Stimulated activated CD4-positive, alpha-beta T cell treated with anti-CD3 and anti-CD28 coated beads, Interleukin-1b, Interleukin-23, amount 100 ng/mL, for 1 hour (primary cell): ENCODE data around the gene LRRC1.

Source experiments
- DNase-seq, 2 donors: peaks; one replicate each; pipeline ENCODE4 v3.0.0-alpha.2; 2020; ENCODE audit warnings: low read depth in 2 of 2

The LRRC1 gene

GRCh38 chr6:53924821-53925422 lies 130.1 kb downstream of the LRRC1 start:
- DNase-seq = no peak

- DNase-seq = no peak
These were observed 131.1 kb downstream of the LRRC1 start for GRCh38 chr6:53925891-53926290.

GRCh38 chr6:53926505-53926904 lies 131.7 kb downstream of the LRRC1 start:
- no peak for DNase-seq

GRCh38 chr6:53928641-53929040 lies 133.8 kb downstream of the LRRC1 start:
- DNase-seq = no peak

GRCh38 chr6:53929041-53929820 lies 134.4 kb downstream of the LRRC1 start:
- DNase-seq = no peak

GRCh38 chr6:53929821-53930120 lies 135.0 kb downstream of the LRRC1 start:
- no peak for DNase-seq

GRCh38 chr6:53930330-53930729 lies 135.5 kb downstream of the LRRC1 start:
- no peak for DNase-seq

GRCh38 chr6:53931086-53931485 lies 136.3 kb downstream of the LRRC1 start:
- no peak for DNase-seq

GRCh38 chr6:53932516-53932915 lies 137.7 kb downstream of the LRRC1 start:
- DNase-seq = no peak

GRCh38 chr6:53934023-53934422 lies 139.2 kb downstream of the LRRC1 start:
- no peak for DNase-seq

GRCh38 chr6:53937461-53937860 lies 142.7 kb downstream of the LRRC1 start:
- DNase-seq = no peak

GRCh38 chr6:53938810-53939209 lies 144.0 kb downstream of the LRRC1 start:
- DNase-seq = no peak

- DNase-seq = no peak
These were observed 145.0 kb downstream of the LRRC1 start for GRCh38 chr6:53939830-53940229.

- DNase-seq = no peak
These were observed 148.6 kb downstream of the LRRC1 start for GRCh38 chr6:53943395-53943794.

GRCh38 chr6:53944091-53944490 lies 149.3 kb downstream of the LRRC1 start:
- DNase-seq = no peak

- no peak for DNase-seq
These were observed 149.7 kb downstream of the LRRC1 start for GRCh38 chr6:53944543-53944942.

- DNase-seq = no peak
These were observed 151.1 kb downstream of the LRRC1 start for GRCh38 chr6:53945765-53946407.

GRCh38 chr6:53947780-53948179 lies 153.0 kb downstream of the LRRC1 start:
- DNase-seq = no peak

- DNase-seq = no peak
These were observed 156.6 kb downstream of the LRRC1 start for GRCh38 chr6:53951383-53951782.

- no peak for DNase-seq
These were observed 161.4 kb downstream of the LRRC1 start for GRCh38 chr6:53956068-53956711.

GRCh38 chr6:53956804-53957203 lies 162.0 kb downstream of the LRRC1 start:
- no peak for DNase-seq

GRCh38 chr6:53959717-53960116 lies 164.9 kb downstream of the LRRC1 start:
- no peak for DNase-seq

- no peak for DNase-seq
These were observed 165.5 kb downstream of the LRRC1 start for GRCh38 chr6:53960311-53960710.
